SKM-1 treated with dmso at 0.1 percent for 144 hours (cell line): ENCODE measurements around the gene VPS26B.
"Not testable (repeated sequence)": the region's sequence is repeated elsewhere in the genome, so short reads cannot be mapped to it uniquely, and the experiment has no call there.

ENCODE experiments used
- DNase-seq: peaks from one replicate; lab custom pipeline; 2025; ENCODE audit not compliant: unreplicated experiment; lab: John Stamatoyannopoulos, UW

Gene VPS26B

GRCh38 chr11:134278356-134278755 is 53.9 kb downstream of the VPS26B start:
- DNase-seq = no peak

GRCh38 chr11:134281635-134282034 is 57.2 kb downstream of the VPS26B start:
- not testable (repeated sequence) for DNase-seq

GRCh38 chr11:134282121-134283045 is 57.9 kb downstream of the VPS26B start:
- no peak for DNase-seq

- no peak for DNase-seq
Measured at GRCh38 chr11:134283461-134284230, 59.2 kb downstream of the VPS26B start.

GRCh38 chr11:134284349-134284748 is 59.9 kb downstream of the VPS26B start:
- DNase-seq = not testable (repeated sequence)

GRCh38 chr11:134287561-134287960 is 63.1 kb downstream of the VPS26B start:
- DNase-seq = no peak

- no peak for DNase-seq
Measured at GRCh38 chr11:134288486-134288885, 64.0 kb downstream of the VPS26B start.

GRCh38 chr11:134289167-134289566 is 64.7 kb downstream of the VPS26B start:
- no peak for DNase-seq

- no peak for DNase-seq
Measured at GRCh38 chr11:134289789-134290188, 65.3 kb downstream of the VPS26B start.

- no peak for DNase-seq
Measured at GRCh38 chr11:134290646-134291045, 66.2 kb downstream of the VPS26B start.

- DNase-seq = no peak
Measured at GRCh38 chr11:134291196-134291595, 66.7 kb downstream of the VPS26B start.

- no peak for DNase-seq
Measured at GRCh38 chr11:134292661-134293060, 68.2 kb downstream of the VPS26B start.

GRCh38 chr11:134293119-134294113 is 68.9 kb downstream of the VPS26B start:
- DNase-seq = no peak

- DNase-seq = no peak
Measured at GRCh38 chr11:134294664-134295063, 70.2 kb downstream of the VPS26B start.
